K562 (cell line): ENCODE results near the gene GABPB1. TPM values are rescaled to one million over a fixed set of nuclear protein-coding genes. Genes with fewer than 3 reads are reported as not detected.

ENCODE experiments used
- ILK ChIP-seq: fragments of 450-650 bp; IDR thresholded peaks from 2 replicates; pipeline ENCODE4 v1.6.1; 2016; ENCODE audit warnings: missing genetic modification characterization, low read depth, mild to moderate bottlenecking, missing compliant biosample characterization, moderate library complexity, borderline replicate concordance
- ZNF324 ChIP-seq: fragments of 250-450 bp; sonication (Bioruptor Pico); IDR thresholded peaks from 2 replicates; pipeline ENCODE4 v1.4.0; 2020; ENCODE audit warnings: mild to moderate bottlenecking
- polyA plus RNA-seq, 8 experiments: library from polyadenylated mRNA; depleted of rRNA in 4 of 8; stranded (reverse) in 5 of 8; unstranded in 3 of 8; fragments of >200 nt; fragmentation: Nextera tagmentation in 2 of 8; fragmentation: Illumina TruSeq in 1 of 8; extraction: Ambion mirVana in 2 of 8; extraction: Trizol in 1 of 8; gene quantifications; 2 replicates each; pipeline versions ENCODE4 v1.2.1 to v1.2.3, GENCODE V29; 2011 to 2014; ENCODE audit warnings: inconsistent platforms in 1 of 8, missing spikeins in 1 of 8
- total RNA-seq, 7 experiments: library from RNA; depleted of rRNA in 6 of 7; stranded (reverse); fragments of >200 nt in 6 of 7; fragmentation: Illumina TruSeq in 2 of 7; extraction: Trizol in 2 of 7; gene quantifications; 2 replicates each; pipeline versions ENCODE4 v1.2.1 to v1.2.3, GENCODE V29; 2011 to 2021; ENCODE audit warnings: low replicate concordance in 1 of 7
- TF ChIP-seq, protein P1 (sequence below): fragments of 200-600 bp; sonication (generic); IDR thresholded peaks from one replicate; pipeline ENCODE4 v1.6.1; 2012; ENCODE audit warnings: mild to moderate bottlenecking, low read depth, low read length, inconsistent platforms

Gene GABPB1
- total and polyA plus RNA-seq, 9 of the 15 experiments (the other 6 are each of a cell fraction or from before 2014, with no cell fraction given): 11.8 to 42.3 (median 33.2) TPM

DNA sequence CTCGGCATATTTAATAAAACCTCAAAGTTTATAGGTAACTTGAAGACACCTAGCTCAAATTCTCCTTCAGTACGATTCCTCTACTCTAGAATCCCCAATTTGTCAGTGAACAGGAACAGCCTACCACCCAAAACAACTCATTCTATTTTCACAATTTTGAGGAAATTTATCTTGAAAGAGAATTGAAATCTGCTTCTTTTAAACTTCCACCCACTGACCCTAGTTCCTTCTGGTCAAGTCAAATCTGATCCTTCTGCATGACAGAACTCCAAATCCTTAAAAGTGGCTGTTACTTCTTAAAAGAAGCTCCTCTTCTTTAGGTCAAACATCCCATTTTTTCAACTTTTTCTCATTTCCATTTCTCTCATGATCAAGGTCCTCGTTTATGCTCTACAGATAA lies 4.4 kb downstream of the GABPB1 start (continued):
- TF ChIP-seq, protein P1, sequence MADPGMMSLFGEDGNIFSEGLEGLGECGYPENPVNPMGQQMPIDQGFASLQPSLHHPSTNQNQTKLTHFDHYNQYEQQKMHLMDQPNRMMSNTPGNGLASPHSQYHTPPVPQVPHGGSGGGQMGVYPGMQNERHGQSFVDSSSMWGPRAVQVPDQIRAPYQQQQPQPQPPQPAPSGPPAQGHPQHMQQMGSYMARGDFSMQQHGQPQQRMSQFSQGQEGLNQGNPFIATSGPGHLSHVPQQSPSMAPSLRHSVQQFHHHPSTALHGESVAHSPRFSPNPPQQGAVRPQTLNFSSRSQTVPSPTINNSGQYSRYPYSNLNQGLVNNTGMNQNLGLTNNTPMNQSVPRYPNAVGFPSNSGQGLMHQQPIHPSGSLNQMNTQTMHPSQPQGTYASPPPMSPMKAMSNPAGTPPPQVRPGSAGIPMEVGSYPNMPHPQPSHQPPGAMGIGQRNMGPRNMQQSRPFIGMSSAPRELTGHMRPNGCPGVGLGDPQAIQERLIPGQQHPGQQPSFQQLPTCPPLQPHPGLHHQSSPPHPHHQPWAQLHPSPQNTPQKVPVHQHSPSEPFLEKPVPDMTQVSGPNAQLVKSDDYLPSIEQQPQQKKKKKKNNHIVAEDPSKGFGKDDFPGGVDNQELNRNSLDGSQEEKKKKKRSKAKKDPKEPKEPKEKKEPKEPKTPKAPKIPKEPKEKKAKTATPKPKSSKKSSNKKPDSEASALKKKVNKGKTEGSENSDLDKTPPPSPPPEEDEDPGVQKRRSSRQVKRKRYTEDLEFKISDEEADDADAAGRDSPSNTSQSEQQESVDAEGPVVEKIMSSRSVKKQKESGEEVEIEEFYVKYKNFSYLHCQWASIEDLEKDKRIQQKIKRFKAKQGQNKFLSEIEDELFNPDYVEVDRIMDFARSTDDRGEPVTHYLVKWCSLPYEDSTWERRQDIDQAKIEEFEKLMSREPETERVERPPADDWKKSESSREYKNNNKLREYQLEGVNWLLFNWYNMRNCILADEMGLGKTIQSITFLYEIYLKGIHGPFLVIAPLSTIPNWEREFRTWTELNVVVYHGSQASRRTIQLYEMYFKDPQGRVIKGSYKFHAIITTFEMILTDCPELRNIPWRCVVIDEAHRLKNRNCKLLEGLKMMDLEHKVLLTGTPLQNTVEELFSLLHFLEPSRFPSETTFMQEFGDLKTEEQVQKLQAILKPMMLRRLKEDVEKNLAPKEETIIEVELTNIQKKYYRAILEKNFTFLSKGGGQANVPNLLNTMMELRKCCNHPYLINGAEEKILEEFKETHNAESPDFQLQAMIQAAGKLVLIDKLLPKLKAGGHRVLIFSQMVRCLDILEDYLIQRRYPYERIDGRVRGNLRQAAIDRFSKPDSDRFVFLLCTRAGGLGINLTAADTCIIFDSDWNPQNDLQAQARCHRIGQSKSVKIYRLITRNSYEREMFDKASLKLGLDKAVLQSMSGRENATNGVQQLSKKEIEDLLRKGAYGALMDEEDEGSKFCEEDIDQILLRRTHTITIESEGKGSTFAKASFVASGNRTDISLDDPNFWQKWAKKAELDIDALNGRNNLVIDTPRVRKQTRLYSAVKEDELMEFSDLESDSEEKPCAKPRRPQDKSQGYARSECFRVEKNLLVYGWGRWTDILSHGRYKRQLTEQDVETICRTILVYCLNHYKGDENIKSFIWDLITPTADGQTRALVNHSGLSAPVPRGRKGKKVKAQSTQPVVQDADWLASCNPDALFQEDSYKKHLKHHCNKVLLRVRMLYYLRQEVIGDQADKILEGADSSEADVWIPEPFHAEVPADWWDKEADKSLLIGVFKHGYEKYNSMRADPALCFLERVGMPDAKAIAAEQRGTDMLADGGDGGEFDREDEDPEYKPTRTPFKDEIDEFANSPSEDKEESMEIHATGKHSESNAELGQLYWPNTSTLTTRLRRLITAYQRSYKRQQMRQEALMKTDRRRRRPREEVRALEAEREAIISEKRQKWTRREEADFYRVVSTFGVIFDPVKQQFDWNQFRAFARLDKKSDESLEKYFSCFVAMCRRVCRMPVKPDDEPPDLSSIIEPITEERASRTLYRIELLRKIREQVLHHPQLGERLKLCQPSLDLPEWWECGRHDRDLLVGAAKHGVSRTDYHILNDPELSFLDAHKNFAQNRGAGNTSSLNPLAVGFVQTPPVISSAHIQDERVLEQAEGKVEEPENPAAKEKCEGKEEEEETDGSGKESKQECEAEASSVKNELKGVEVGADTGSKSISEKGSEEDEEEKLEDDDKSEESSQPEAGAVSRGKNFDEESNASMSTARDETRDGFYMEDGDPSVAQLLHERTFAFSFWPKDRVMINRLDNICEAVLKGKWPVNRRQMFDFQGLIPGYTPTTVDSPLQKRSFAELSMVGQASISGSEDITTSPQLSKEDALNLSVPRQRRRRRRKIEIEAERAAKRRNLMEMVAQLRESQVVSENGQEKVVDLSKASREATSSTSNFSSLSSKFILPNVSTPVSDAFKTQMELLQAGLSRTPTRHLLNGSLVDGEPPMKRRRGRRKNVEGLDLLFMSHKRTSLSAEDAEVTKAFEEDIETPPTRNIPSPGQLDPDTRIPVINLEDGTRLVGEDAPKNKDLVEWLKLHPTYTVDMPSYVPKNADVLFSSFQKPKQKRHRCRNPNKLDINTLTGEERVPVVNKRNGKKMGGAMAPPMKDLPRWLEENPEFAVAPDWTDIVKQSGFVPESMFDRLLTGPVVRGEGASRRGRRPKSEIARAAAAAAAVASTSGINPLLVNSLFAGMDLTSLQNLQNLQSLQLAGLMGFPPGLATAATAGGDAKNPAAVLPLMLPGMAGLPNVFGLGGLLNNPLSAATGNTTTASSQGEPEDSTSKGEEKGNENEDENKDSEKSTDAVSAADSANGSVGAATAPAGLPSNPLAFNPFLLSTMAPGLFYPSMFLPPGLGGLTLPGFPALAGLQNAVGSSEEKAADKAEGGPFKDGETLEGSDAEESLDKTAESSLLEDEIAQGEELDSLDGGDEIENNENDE: no peak
- TF ChIP-seq ILK: no peak
- TF ChIP-seq ZNF324 (CRISPR knock-in tag): no peak
